Esophagus squamous epithelium (tissue), 5 donors: ENCODE results near the gene CES2. TPM values are rescaled to one million over a fixed set of nuclear protein-coding genes. Genes with fewer than 3 reads are reported as not detected.
"Not testable (repeated sequence)": the region's sequence is repeated elsewhere in the genome, so short reads cannot be mapped to it uniquely, and the experiment has no call there.

Source experiments
- DNase-seq: peaks from one replicate; lab custom pipeline; 2025; lab: John Stamatoyannopoulos, UW
- H3K27ac ChIP-seq, 4 donors: fragments of 200-600 bp; sonication (generic); one replicate each; pipeline ENCODE4 v1.5.1; 2016 to 2019; ENCODE audit warnings: mild to moderate bottlenecking in 1 of 4
- H3K27me3 ChIP-seq, 4 donors: fragments of 200-600 bp; sonication (generic); 1 replicate in 3 of 4; 2 replicates in 1 of 4; pipeline versions ENCODE4 v1.5.1 to v1.6.0; 2017 to 2021; ENCODE audit warnings: antibody characterized with exemption in 1 of 4
- H3K36me3 ChIP-seq, 3 donors: fragments of 200-600 bp; sonication (generic); one replicate each; pipeline ENCODE4 v1.5.1; 2016 to 2019
- H3K4me1 ChIP-seq, 3 donors: fragments of 200-600 bp; sonication (generic); one replicate each; pipeline ENCODE4 v1.5.1; 2017 to 2019
- H3K4me3 ChIP-seq, 4 donors: fragments of 200-600 bp; sonication (generic); 1 replicate in 3 of 4; 2 replicates in 1 of 4; pipeline ENCODE4 v1.5.1; 2016 to 2019; ENCODE audit warnings: mild to moderate bottlenecking in 2 of 4, moderate library complexity in 1 of 4
- H3K9me3 ChIP-seq, 3 donors: fragments of 200-600 bp; sonication (generic); one replicate each; pipeline ENCODE4 v1.5.1; 2016 to 2019
- POLR2A ChIP-seq, 4 donors: fragments of 450-650 bp; IDR thresholded peaks; one replicate each; pipeline ENCODE4 v1.6.1; 2017; ENCODE audit warnings: antibody characterized with exemption in 4 of 4, mild to moderate bottlenecking in 4 of 4, moderate library complexity in 3 of 4
- WGBS, 2 donors: methylation state at CpG; one replicate each; pipeline ENCODE4 v1.1.5; 2018; 5-methylcytosine and 5-hydroxymethylcytosine counted together
- intact Hi-C: fragments of 100-400 bp; cut with DNase I; formaldehyde crosslinking; loops from one replicate; pipeline ENCODE4 v1.15.0; 2022
- total RNA-seq, 4 donors: library from RNA; depleted of rRNA; stranded (reverse); fragments of >200 nt; gene quantifications; one replicate each; pipeline ENCODE4 v1.1.0, GENCODE V29; 2016
- TF ChIP-seq, protein P1 (sequence below), 6 experiments: fragments of 450-650 bp in 4 of 6; fragments of 200-600 bp in 2 of 6; sonication (generic) in 2 of 6; IDR thresholded peaks; one replicate each; pipeline ENCODE4 v1.5.1; 2016 to 2019; ENCODE audit warnings: antibody characterized with exemption in 6 of 6, mild to moderate bottlenecking in 4 of 6, moderate library complexity in 4 of 6
- donor health status: DM: yes; HTN: yes; CAD: no.

Gene CES2
- total RNA-seq, 4 donors from 2014 or later: 120 to 250 (median 170) TPM

DNA sequence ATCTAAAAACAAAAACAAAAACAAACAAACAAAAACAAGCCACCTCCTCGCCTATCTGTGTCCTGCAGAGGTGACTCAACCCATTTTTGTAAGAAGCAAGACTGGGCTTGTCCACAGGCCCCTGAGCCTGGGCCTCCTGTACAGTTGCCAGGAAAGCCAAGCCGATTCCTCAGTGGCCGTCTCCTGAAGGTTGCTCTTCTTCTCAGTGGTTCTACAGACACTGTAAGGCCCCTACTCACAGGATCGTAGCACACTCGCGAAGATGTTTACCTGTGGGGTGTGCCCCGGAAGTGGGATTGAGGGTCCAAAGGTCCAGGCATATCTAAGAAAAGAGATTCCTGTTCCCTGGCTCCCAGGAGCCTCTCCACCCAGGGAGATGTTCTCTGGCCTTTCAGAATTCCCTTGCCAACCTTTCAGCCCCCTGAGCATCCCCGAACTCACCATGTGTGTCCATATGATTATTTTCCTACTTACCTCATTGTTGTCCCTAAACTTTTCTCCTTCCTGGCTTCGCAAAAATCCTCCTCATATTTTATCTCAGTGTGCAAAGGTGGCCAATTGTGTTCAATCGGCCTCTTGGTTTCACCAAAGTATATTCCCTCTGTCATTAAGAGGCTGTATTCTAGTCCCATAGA is 18.3 kb downstream of the CES2 start:
- intact Hi-C loops: no loop called here
- WGBS, 2 donors: 60 to 65% methylated on average over 10 of the region's 10 CpGs
- Histone ChIP-seq H3K4me1 (peaks cover 5 to 46% (median 16%) of the 10 kb centered on the region in 3 donors), H3K27ac (peak overlapping the region in 3 of 4 donors; percentile 11 to 68 (median 57)), H3K4me3 (no peak overlapping the region), H3K36me3 (no peaks in the 10 kb centered on the region), H3K27me3 (peaks cover 0 to 18% (median 0%) of the 10 kb centered on the region in 4 donors), H3K9me3 (no peaks in the 10 kb centered on the region)
- TF ChIP-seq, protein P1, sequence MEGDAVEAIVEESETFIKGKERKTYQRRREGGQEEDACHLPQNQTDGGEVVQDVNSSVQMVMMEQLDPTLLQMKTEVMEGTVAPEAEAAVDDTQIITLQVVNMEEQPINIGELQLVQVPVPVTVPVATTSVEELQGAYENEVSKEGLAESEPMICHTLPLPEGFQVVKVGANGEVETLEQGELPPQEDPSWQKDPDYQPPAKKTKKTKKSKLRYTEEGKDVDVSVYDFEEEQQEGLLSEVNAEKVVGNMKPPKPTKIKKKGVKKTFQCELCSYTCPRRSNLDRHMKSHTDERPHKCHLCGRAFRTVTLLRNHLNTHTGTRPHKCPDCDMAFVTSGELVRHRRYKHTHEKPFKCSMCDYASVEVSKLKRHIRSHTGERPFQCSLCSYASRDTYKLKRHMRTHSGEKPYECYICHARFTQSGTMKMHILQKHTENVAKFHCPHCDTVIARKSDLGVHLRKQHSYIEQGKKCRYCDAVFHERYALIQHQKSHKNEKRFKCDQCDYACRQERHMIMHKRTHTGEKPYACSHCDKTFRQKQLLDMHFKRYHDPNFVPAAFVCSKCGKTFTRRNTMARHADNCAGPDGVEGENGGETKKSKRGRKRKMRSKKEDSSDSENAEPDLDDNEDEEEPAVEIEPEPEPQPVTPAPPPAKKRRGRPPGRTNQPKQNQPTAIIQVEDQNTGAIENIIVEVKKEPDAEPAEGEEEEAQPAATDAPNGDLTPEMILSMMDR (IDR thresholded peaks at IDR 0.05): no peak
- no peak for TF ChIP-seq POLR2A (IDR thresholded peaks at IDR 0.05)
- no peak for DNase-seq

DNA sequence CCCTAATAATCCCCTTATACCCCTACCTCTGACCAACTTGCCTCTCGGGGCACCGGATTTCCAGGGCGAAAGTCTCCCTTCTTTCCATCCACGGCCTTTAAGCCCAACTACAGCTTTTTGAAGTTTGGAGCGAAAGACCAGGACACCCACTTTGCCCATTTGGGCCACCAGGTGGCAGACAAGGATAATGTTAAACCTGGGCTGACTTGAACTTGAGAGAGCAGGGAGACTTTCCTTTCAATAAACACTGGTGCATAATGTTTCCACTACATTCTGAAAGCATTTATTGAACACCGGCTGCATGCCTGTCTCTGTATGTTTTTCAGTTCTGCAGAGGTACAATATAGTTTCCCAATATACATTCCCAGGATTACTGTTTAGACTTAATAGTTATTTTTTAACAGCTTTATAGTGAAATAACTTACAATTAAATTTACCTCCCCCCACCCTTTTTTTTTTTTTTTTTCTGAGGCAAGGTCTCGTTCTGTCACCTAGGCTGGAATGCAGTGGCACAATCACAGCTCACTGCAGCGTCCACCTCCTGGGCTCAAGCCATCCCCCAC is 18.9 kb downstream of the CES2 start:
- Histone ChIP-seq H3K4me3 (no peak overlapping the region), H3K4me1 (peaks cover 0 to 41% (median 10%) of the 10 kb centered on the region in 3 donors), H3K27me3 (peaks cover 0 to 15% (median 0%) of the 10 kb centered on the region in 4 donors), H3K27ac (peak overlapping the region in 3 of 4 donors; percentile 11 to 68 (median 48)), H3K36me3 (no peaks in the 10 kb centered on the region), H3K9me3 (no peaks in the 10 kb centered on the region)
- intact Hi-C loops: no loop called here
- no peak for DNase-seq
- 8 to 15% methylated on average over 7 to 8 of the region's 8 CpGs for WGBS, 2 donors
- TF ChIP-seq, protein P1 (IDR thresholded peaks at IDR 0.05): peak; percentile 84 to 90 (median 86)
- TF ChIP-seq POLR2A (IDR thresholded peaks at IDR 0.05): no peak

DNA sequence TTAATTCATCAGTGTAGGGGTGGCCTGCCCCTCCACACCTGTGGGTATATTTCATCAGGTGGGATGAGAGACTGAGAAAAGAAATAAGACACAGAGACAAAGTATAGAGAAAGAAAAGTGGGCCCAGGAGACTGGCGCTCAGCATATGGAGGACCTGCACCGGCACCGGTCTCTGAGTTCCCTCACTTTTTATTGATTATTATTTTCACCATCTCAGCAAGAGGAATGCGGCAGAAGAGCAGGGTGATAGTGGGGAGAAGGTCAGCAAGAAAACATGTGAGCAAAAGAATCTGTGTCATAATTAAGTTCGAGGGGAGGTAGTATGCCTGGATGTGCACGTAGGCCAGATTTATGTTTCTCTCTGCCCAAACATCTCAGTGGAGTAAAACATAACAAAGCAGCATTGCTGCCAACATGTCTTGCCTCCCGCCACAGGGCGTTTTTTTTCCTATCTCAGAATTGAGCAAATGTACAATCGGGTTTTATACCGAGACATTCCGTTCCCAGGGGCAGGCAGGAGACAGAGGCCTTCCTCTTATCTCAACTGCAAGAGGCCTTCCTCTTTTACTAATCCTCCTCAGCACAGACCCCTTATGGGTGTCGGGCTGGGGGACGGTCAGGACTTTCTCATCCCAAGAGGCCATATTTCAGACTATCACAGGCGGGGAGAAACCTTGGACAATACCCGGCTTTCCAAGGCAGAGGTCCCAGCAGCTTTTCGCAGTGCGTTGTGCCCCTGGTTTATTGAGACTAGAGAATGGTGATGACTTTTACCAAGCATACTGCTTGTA is 20.2 kb downstream of the CES2 start:
- H3K4me1 ChIP-seq: peaks cover 0 to 44% (median 9%) of the 10 kb centered on the region in 3 donors
- DNase-seq, H3K9me3 ChIP-seq, H3K27me3 ChIP-seq, intact Hi-C loops, H3K36me3 ChIP-seq, H3K4me3 ChIP-seq, H3K27ac ChIP-seq: not testable (repeated sequence)
- 84 to 89% methylated on average over 17 of the region's 17 CpGs for WGBS, 2 donors

DNA sequence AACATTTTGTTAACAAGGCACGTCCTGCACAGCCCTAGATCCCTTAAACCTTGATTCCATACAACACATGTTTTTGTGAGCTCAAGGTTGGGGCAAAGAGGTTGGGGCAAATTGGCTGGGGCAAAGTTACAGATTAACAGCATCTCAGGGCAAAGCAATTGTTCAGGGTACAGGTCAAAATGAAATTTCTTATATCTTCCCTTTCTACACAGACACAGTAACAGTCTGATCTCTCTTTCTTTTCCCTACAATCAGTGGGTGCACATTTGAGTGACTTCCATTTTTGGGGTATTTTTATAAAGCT is 20.8 kb downstream of the CES2 start:
- H3K36me3 ChIP-seq, H3K9me3 ChIP-seq, DNase-seq, H3K4me3 ChIP-seq, intact Hi-C loops, H3K27ac ChIP-seq, H3K27me3 ChIP-seq: not testable (repeated sequence)
- peaks cover 3 to 44% (median 14%) of the 10 kb centered on the region in 3 donors for H3K4me1 ChIP-seq
- 88% methylated on average over 1 of the region's 1 CpG for WGBS, 2 donors

DNA sequence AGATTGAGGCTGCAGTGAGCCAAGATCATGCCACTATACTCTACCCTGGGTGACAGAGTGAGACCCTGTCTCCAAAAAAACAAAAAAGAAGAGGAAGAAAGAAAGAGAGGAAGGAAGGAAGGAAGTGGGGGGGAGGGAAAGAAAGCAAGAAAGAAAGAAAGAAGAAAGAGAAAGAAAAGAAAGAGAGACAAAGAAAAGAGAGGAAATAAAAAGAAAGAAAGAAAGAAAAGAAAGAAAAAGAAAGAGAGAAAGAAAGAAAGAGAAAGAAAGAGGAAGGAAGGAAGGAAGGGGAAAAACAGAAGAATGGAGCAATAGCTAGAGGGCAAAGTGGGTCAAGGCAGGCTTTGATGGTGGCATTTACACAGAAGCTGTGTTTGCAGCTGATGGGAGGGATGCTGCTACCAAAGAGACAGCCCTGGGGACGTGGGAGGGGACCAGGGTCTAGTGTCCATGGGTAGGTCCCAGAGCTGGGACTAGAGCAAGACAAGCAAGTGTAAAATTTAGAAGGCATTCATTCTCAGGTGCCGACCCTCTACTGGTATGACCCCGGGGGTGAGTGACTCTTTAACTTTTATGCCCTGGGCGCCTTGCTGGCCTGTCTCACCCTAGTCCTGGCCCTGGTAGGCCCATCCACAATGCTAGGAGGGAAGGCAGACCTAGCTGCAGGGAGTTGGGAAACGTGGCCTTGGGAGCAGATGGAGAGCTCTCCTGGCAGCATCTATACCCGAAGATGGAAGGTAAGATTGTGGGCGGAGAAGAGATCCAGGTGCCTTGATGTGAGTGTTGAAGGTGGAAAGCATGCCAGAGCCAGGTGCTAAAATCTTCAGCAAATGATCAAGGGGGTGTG is 23.8 kb downstream of the CES2 start:
- no peak for TF ChIP-seq POLR2A (IDR thresholded peaks at IDR 0.05)
- TF ChIP-seq, protein P1 (IDR thresholded peaks at IDR 0.05): no peak
- Histone ChIP-seq H3K4me3 (no peak overlapping the region), H3K36me3 (no peaks in the 10 kb centered on the region), H3K27ac (no peak overlapping the region), H3K4me1 (peaks cover 14 to 45% (median 26%) of the 10 kb centered on the region in 3 donors), H3K9me3 (no peaks in the 10 kb centered on the region), H3K27me3 (peaks cover 0 to 7% (median 0%) of the 10 kb centered on the region in 4 donors)
- DNase-seq: no peak
- intact Hi-C loops: no loop called here
- 56 to 79% methylated on average over 7 of the region's 7 CpGs for WGBS, 2 donors
